OCI-LY7 (cell line): ENCODE data around the gene PROK2. TPM values are rescaled to one million over a fixed set of nuclear protein-coding genes. Genes with fewer than 3 reads are reported as not detected.

Experiments used
- BruUV-seq: library from RNA; stranded (reverse); fragments of 400-500 nt; replicated peaks from 2 replicates; lab custom pipeline; 2021; lab: Mats Ljungman, UMichigan
- CTCF ChIA-PET: fragments of 300-600 bp; sonication (Branson Sonifier 250); formaldehyde crosslinking; loops from one replicate; lab custom pipeline; 2022; ENCODE audit warnings: antibody characterized with exemption; ENCODE audit not compliant: unreplicated experiment; lab: Charles Lee
- POLR2A ChIA-PET: fragments of 300-600 bp; sonication (Branson Sonifier 250); formaldehyde crosslinking; loops from one replicate; lab custom pipeline; 2022; ENCODE audit warnings: antibody characterized with exemption; lab: Charles Lee
- DNase-seq: peaks from one replicate; pipeline ENCODE4 v3.0.0-alpha.2; 2015; ENCODE audit warnings: low spot score
- H2AFZ ChIP-seq: fragments of 200-600 bp; sonication (generic), shearing (Covaris generic); 2 replicates; pipeline ENCODE4 v1.6.1; 2014; ENCODE audit warnings: mild to moderate bottlenecking, antibody characterized with exemption, low read length, moderate library complexity
- H3K27ac ChIP-seq: fragments of 200-600 bp; sonication (generic); 2 replicates; pipeline ENCODE4 v1.5.1; 2014; ENCODE audit warnings: mixed run types, low read depth, mild to moderate bottlenecking, moderate library complexity, low read length, inconsistent platforms; ENCODE audit not compliant: poor library complexity, severe bottlenecking
- H3K36me3 ChIP-seq: fragments of 200-600 bp; sonication (generic); 2 replicates; pipeline ENCODE4 v1.6.1; 2014; ENCODE audit warnings: mild to moderate bottlenecking, antibody characterized with exemption, low read length, moderate library complexity, mixed read lengths; ENCODE audit not compliant: insufficient read depth
- H3K4me1 ChIP-seq: fragments of 200-600 bp; sonication (generic); 2 replicates; pipeline ENCODE4 v1.5.1; 2014; ENCODE audit warnings: mild to moderate bottlenecking, low read length; ENCODE audit not compliant: insufficient read depth, poor library complexity, severe bottlenecking
- H3K4me2 ChIP-seq: fragments of 200-600 bp; sonication (generic); 2 replicates; pipeline ENCODE4 v1.6.1; 2014; ENCODE audit warnings: mild to moderate bottlenecking, low read length
- H3K4me3 ChIP-seq: fragments of 200-600 bp; sonication (generic); 2 replicates; pipeline ENCODE4 v1.5.1; 2014; ENCODE audit warnings: mild to moderate bottlenecking, low read depth, low read length; ENCODE audit not compliant: poor library complexity, severe bottlenecking
- H3K79me2 ChIP-seq: fragments of 200-600 bp; sonication (generic); 2 replicates; pipeline ENCODE4 v1.6.1; 2016; ENCODE audit warnings: low read depth, mild to moderate bottlenecking, low read length, moderate library complexity, mixed read lengths; ENCODE audit not compliant: insufficient read depth
- H3K9me2 ChIP-seq: fragments of 200-600 bp; sonication (generic); 2 replicates; pipeline ENCODE4 v1.6.1; 2016; ENCODE audit warnings: mild to moderate bottlenecking, low read length, mixed read lengths; ENCODE audit not compliant: insufficient read depth
- H3K9me3 ChIP-seq: fragments of 200-600 bp; sonication (generic); 2 replicates; pipeline ENCODE4 v1.6.1; 2014; ENCODE audit warnings: mild to moderate bottlenecking, mixed run types, low read length, mixed read lengths
- H4K20me1 ChIP-seq: fragments of 200-600 bp; sonication (generic); 2 replicates; pipeline ENCODE4 v1.6.1; 2014; ENCODE audit warnings: mild to moderate bottlenecking, antibody characterized with exemption, low read length, moderate library complexity, mixed read lengths; ENCODE audit not compliant: insufficient read depth
- EZH2phosphoT487 ChIP-seq: fragments of 200-600 bp; sonication (generic); IDR thresholded peaks from 2 replicates; pipeline ENCODE4 v1.6.1; 2018; ENCODE audit warnings: low read depth, borderline replicate concordance, mild to moderate bottlenecking, mixed run types, antibody characterized with exemption, low read length, moderate library complexity, mixed read lengths
- intact Hi-C: fragments of 100-400 bp; cut with micrococcal nuclease; formaldehyde crosslinking; loops from one replicate; pipeline ENCODE4 v1.10.0; 2022; ENCODE audit not compliant: unreplicated experiment
- total RNA-seq, 2 experiments: library from RNA; depleted of rRNA in 1 of 2; stranded (reverse); fragments of >200 nt in 1 of 2; shearing (Covaris generic) in 1 of 2; gene quantifications; 2 replicates each; pipeline ENCODE4 v1.2.3, GENCODE V29; 2014 to 2022
- TF ChIP-seq, protein P1 (sequence below): fragments of 200-600 bp; sonication (generic); conservative IDR thresholded peaks from 2 replicates; pipeline ENCODE4 v1.5.1; 2014; ENCODE audit warnings: mild to moderate bottlenecking, antibody characterized with exemption, low read length, moderate library complexity, mixed read lengths

PROK2 gene
- total RNA-seq, 2 experiments from 2014 or later, result not detected

DNA sequence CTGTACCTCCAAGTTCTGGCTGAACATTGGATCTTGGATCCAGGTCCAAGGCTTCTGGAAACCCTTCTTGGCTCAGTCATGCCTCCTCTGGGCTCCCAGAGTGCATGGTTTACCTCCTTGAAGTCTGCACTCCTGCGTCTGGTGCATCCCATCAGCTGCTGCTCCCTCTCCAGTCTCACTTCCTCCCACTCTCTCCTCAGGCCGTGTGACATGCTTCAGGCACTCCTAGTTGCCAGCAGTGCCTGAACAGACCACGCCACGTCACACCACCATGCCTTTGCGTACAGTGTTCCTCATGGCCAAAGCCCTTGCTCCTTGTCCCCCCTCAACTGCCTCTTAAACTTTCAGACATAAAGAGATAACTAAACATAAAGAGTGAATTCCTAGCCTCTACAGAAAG is 25.5 kb downstream of the PROK2 start:
- TF ChIP-seq EZH2phosphoT487, result no peak
- TF ChIP-seq, protein P1, sequence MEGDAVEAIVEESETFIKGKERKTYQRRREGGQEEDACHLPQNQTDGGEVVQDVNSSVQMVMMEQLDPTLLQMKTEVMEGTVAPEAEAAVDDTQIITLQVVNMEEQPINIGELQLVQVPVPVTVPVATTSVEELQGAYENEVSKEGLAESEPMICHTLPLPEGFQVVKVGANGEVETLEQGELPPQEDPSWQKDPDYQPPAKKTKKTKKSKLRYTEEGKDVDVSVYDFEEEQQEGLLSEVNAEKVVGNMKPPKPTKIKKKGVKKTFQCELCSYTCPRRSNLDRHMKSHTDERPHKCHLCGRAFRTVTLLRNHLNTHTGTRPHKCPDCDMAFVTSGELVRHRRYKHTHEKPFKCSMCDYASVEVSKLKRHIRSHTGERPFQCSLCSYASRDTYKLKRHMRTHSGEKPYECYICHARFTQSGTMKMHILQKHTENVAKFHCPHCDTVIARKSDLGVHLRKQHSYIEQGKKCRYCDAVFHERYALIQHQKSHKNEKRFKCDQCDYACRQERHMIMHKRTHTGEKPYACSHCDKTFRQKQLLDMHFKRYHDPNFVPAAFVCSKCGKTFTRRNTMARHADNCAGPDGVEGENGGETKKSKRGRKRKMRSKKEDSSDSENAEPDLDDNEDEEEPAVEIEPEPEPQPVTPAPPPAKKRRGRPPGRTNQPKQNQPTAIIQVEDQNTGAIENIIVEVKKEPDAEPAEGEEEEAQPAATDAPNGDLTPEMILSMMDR, result no peak
- Histone ChIP-seq H3K4me2 (no peak overlapping the region), H3K9me2 (no peaks in the 10 kb centered on the region), H3K9me3 (no peaks in the 10 kb centered on the region), H3K79me2 (no peaks in the 10 kb centered on the region), H3K36me3 (no peaks in the 10 kb centered on the region), H4K20me1 (no peaks in the 10 kb centered on the region), H2AFZ (no peak overlapping the region), H3K4me3 (no peak overlapping the region), H3K27ac (no peak overlapping the region), H3K4me1 (no peaks in the 10 kb centered on the region)
- POLR2A ChIA-PET, result no interaction called here
- BruUV-seq, result no TSS peak
- CTCF ChIA-PET, result no interaction called here
- intact Hi-C loops, result no loop called here
- no peak for DNase-seq

DNA sequence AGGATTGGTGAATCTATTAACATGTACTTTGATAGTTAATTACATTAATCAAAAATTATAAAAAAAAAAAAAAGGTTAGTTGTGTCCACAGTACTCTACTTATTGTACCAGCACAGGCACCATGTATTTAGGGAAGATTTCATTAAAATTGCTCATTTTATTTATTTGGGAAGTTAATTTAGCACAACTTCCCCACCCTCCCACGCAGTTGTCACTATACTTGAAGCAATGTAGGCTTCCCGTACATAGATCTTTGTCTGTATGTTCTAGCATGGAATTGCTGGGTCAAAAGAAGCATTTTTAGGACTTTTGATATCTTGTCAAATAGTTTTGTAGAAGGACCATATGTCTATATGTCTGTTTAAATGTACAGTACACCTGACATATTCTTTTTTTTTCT is 26.9 kb downstream of the PROK2 start:
- no peaks in the 10 kb centered on the region for H3K9me2 ChIP-seq
- H3K4me3 ChIP-seq, result no peak overlapping the region
- no peaks in the 10 kb centered on the region for H3K9me3 ChIP-seq
- H3K36me3 ChIP-seq, result no peaks in the 10 kb centered on the region
- no peak overlapping the region for H3K4me2 ChIP-seq
- no TSS peak for BruUV-seq
- TF ChIP-seq, protein P1, result no peak
- no peak for TF ChIP-seq EZH2phosphoT487
- H2AFZ ChIP-seq, result no peak overlapping the region
- no peak for DNase-seq
- CTCF ChIA-PET, result no interaction called here
- POLR2A ChIA-PET, result no interaction called here
- H4K20me1 ChIP-seq, result no peaks in the 10 kb centered on the region
- H3K4me1 ChIP-seq, result no peaks in the 10 kb centered on the region
- intact Hi-C loops, result no loop called here
- no peaks in the 10 kb centered on the region for H3K79me2 ChIP-seq
- no peak overlapping the region for H3K27ac ChIP-seq

DNA sequence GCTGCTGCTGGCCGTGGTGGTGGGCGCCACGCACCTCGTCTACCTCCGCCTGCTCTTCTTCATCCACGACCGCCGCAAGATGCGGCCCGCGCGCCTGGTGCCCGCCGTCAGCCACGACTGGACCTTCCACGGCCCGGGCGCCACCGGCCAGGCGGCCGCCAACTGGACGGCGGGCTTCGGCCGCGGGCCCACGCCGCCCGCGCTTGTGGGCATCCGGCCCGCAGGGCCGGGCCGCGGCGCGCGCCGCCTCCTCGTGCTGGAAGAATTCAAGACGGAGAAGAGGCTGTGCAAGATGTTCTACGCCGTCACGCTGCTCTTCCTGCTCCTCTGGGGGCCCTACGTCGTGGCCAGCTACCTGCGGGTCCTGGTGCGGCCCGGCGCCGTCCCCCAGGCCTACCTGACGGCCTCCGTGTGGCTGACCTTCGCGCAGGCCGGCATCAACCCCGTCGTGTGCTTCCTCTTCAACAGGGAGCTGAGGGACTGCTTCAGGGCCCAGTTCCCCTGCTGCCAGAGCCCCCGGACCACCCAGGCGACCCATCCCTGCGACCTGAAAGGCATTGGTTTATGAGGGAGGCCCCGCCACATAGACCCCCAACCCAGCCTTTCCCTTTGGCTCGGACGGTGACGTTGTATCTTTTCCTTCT is 30.2 kb downstream of the PROK2 start:
- intact Hi-C loops, result no loop called here
- H3K36me3 ChIP-seq, result no peaks in the 10 kb centered on the region
- DNase-seq, result no peak
- H3K4me2 ChIP-seq, result no peak overlapping the region
- CTCF ChIA-PET, result no interaction called here
- H3K79me2 ChIP-seq, result no peaks in the 10 kb centered on the region
- no peaks in the 10 kb centered on the region for H3K9me2 ChIP-seq
- H3K27ac ChIP-seq, result no peak overlapping the region
- H4K20me1 ChIP-seq, result no peaks in the 10 kb centered on the region
- no TSS peak for BruUV-seq
- POLR2A ChIA-PET, result no interaction called here
- no peaks in the 10 kb centered on the region for H3K9me3 ChIP-seq
- no peak overlapping the region for H2AFZ ChIP-seq
- no peak overlapping the region for H3K4me3 ChIP-seq
- no peaks in the 10 kb centered on the region for H3K4me1 ChIP-seq
- TF ChIP-seq EZH2phosphoT487, result no peak
